H9 (cell line): Measurements from ENCODE around the gene NRDE2. TPM values are rescaled to one million over a fixed set of nuclear protein-coding genes. Genes with fewer than 3 reads are reported as not detected.

Source experiments
- DNase-seq: peaks from one replicate; pipeline ENCODE4 v3.0.0-alpha.2; 2017
- H2AFZ ChIP-seq: one replicate; pipeline ENCODE4 v1.6.1; 2013; ENCODE audit warnings: mild to moderate bottlenecking, low read length, control low read depth, moderate library complexity
- H2AK5ac ChIP-seq: 2 replicates; pipeline ENCODE4 v1.6.1; 2013; ENCODE audit warnings: low read length, control low read depth, mixed read lengths; ENCODE audit not compliant: insufficient read length
- H2BK120ac ChIP-seq: one replicate; pipeline ENCODE4 v1.6.1; 2013; ENCODE audit warnings: low read depth, mild to moderate bottlenecking, low read length, control low read depth, inconsistent platforms; ENCODE audit not compliant: poor library complexity, severe bottlenecking
- H2BK12ac ChIP-seq: 2 replicates; pipeline ENCODE4 v1.6.1; 2013; ENCODE audit warnings: low read length, control low read depth, mixed read lengths, low read depth; ENCODE audit not compliant: insufficient read length
- H2BK15ac ChIP-seq: 2 replicates; pipeline ENCODE4 v1.6.1; 2013; ENCODE audit warnings: low read depth, low read length, control low read depth
- H2BK20ac ChIP-seq: one replicate; pipeline ENCODE4 v1.6.1; 2013; ENCODE audit warnings: low read depth, mild to moderate bottlenecking, low read length, control low read depth, inconsistent platforms; ENCODE audit not compliant: poor library complexity, severe bottlenecking
- H2BK5ac ChIP-seq: 2 replicates; pipeline ENCODE4 v1.6.1; 2013; ENCODE audit warnings: low read length, control low read depth, mixed read lengths; ENCODE audit not compliant: insufficient read length
- H3K14ac ChIP-seq: 2 replicates; pipeline ENCODE4 v1.6.1; 2013; ENCODE audit warnings: low read length, control low read depth; ENCODE audit not compliant: insufficient read depth
- H3K18ac ChIP-seq: 2 replicates; pipeline ENCODE4 v1.6.1; 2013; ENCODE audit warnings: low read depth, mild to moderate bottlenecking, mixed read lengths, low read length, control low read depth; ENCODE audit not compliant: insufficient read length
- H3K23ac ChIP-seq: 2 replicates; pipeline ENCODE4 v1.6.1; 2013; ENCODE audit warnings: low read length, control low read depth, mixed read lengths, low read depth; ENCODE audit not compliant: insufficient read length
- H3K23me2 ChIP-seq: 2 replicates; pipeline ENCODE4 v1.6.1; 2013; ENCODE audit warnings: low read depth, mild to moderate bottlenecking, mixed read lengths, low read length, control low read depth; ENCODE audit not compliant: insufficient read length, poor library complexity, severe bottlenecking
- H3K27ac ChIP-seq: 2 replicates; pipeline ENCODE4 v1.5.1; 2013; ENCODE audit warnings: low read length, control low read depth, mixed read lengths, low read depth; ENCODE audit not compliant: insufficient read length
- H3K27me3 ChIP-seq: 2 replicates; pipeline ENCODE4 v1.6.1; 2013; ENCODE audit warnings: low read length, control low read depth, inconsistent platforms; ENCODE audit not compliant: insufficient read depth
- H3K4ac ChIP-seq: 2 replicates; pipeline ENCODE4 v1.6.1; 2013; ENCODE audit warnings: low read depth, mild to moderate bottlenecking, control low read depth, inconsistent platforms, low read length, moderate library complexity
- H3K4me1 ChIP-seq: 2 replicates; pipeline ENCODE4 v1.6.1; 2013; ENCODE audit warnings: low read length, control low read depth, inconsistent platforms; ENCODE audit not compliant: insufficient read depth
- H3K4me2 ChIP-seq: 2 replicates; pipeline ENCODE4 v1.6.1; 2013; ENCODE audit warnings: low read length, control low read depth, mixed read lengths; ENCODE audit not compliant: insufficient read length, insufficient read depth
- H3K56ac ChIP-seq: 2 replicates; pipeline ENCODE4 v1.6.1; 2013; ENCODE audit warnings: low read depth, mild to moderate bottlenecking, mixed read lengths, low read length, control low read depth; ENCODE audit not compliant: insufficient read length
- H3K79me1 ChIP-seq: 2 replicates; pipeline ENCODE4 v1.6.1; 2013; ENCODE audit warnings: low read depth, mild to moderate bottlenecking, moderate library complexity, low read length, control low read depth, inconsistent platforms; ENCODE audit not compliant: insufficient read depth, poor library complexity, severe bottlenecking
- H3K79me2 ChIP-seq: 2 replicates; pipeline ENCODE4 v1.6.1; 2013; ENCODE audit warnings: low read length, control low read depth, inconsistent platforms; ENCODE audit not compliant: insufficient read depth
- H3K9ac ChIP-seq: 2 replicates; pipeline ENCODE4 v1.6.1; 2013; ENCODE audit warnings: low read length, control low read depth, mixed read lengths; ENCODE audit not compliant: insufficient read length; ENCODE audit errors: extremely low read depth
- H3K9me3 ChIP-seq: one replicate; pipeline ENCODE4 v1.6.1; 2013; ENCODE audit warnings: low read depth, low read length, inconsistent platforms; ENCODE audit not compliant: control insufficient read depth
- H3T11ph ChIP-seq: one replicate; pipeline ENCODE4 v1.6.1; 2013; ENCODE audit warnings: mild to moderate bottlenecking, low read length, control low read depth, inconsistent platforms
- H4K20me1 ChIP-seq: one replicate; pipeline ENCODE4 v1.6.1; 2013; ENCODE audit not compliant: control insufficient read depth, insufficient read length, insufficient read depth
- H4K5ac ChIP-seq: 2 replicates; pipeline ENCODE4 v1.6.1; 2013; ENCODE audit warnings: low read depth, mild to moderate bottlenecking, mixed read lengths, low read length, control low read depth; ENCODE audit not compliant: insufficient read length
- H4K8ac ChIP-seq: replicated peaks from 2 replicates; pipeline ENCODE4 v1.6.1; 2013; ENCODE audit warnings: low read length, control low read depth, mixed read lengths, low read depth; ENCODE audit not compliant: insufficient read length
- H4K91ac ChIP-seq: 2 replicates; pipeline ENCODE4 v1.6.1; 2013; ENCODE audit warnings: low read depth, mild to moderate bottlenecking, moderate library complexity, mixed read lengths, low read length, control low read depth; ENCODE audit not compliant: insufficient read length
- H3K27ac Mint-ChIP-seq, 3 experiments: 2 replicates in 2 of 3; 3 replicates in 1 of 3; pipeline ENCODE4 v1.8.0; 2020 to 2021; ENCODE audit warnings: mixed read lengths in 3 of 3, mild to moderate bottlenecking in 1 of 3, moderate library complexity in 1 of 3
- H3K27me3 Mint-ChIP-seq: 2 replicates; pipeline ENCODE4 v1.8.0; 2021; ENCODE audit warnings: low read depth, mild to moderate bottlenecking, moderate library complexity, mixed read lengths
- H3K36me3 Mint-ChIP-seq, 3 experiments: 2 replicates in 2 of 3; 3 replicates in 1 of 3; pipeline ENCODE4 v1.8.0; 2020 to 2021; ENCODE audit warnings: low read depth in 3 of 3, mixed read lengths in 3 of 3; ENCODE audit not compliant: insufficient read depth in 1 of 3
- H3K4me1 Mint-ChIP-seq, 2 experiments: 2 replicates each; pipeline ENCODE4 v1.8.0; 2020; ENCODE audit warnings: mixed read lengths in 2 of 2
- H3K4me3 Mint-ChIP-seq, 2 experiments: 2 replicates in 1 of 2; 3 replicates in 1 of 2; pipeline ENCODE4 v1.8.0; 2020 to 2021; ENCODE audit warnings: mild to moderate bottlenecking in 2 of 2, mixed read lengths in 2 of 2, moderate library complexity in 1 of 2
- H3K9me3 Mint-ChIP-seq, 2 experiments: 2 replicates in 1 of 2; 3 replicates in 1 of 2; pipeline ENCODE4 v1.8.0; 2020; ENCODE audit warnings: mild to moderate bottlenecking in 2 of 2, mixed read lengths in 2 of 2, moderate library complexity in 1 of 2
- CTCF ChIP-seq: fragments of 200-600 bp; sonication (generic); conservative IDR thresholded peaks from 3 replicates; pipeline ENCODE4 v1.8.0; 2021; ENCODE audit warnings: antibody characterized with exemption, mild to moderate bottlenecking
- WGBS: extraction: QIAGEN DNeasy Blood & Tissue Kit; methylation state at CpG from one replicate; pipeline ENCODE4 v1.1.7; 2013; ENCODE audit warnings: missing lambda C conversion rate, low lambda C conversion rate, mixed read lengths; ENCODE audit not compliant: insufficient read length; ENCODE audit errors: extremely low coverage; 5-methylcytosine and 5-hydroxymethylcytosine counted together
- total RNA-seq: library from RNA; stranded (reverse); gene quantifications from 2 replicates; pipeline ENCODE4 v1.2.1, GENCODE V29; 2021

NRDE2 gene
- total RNA-seq, 1 experiment from 2014 or later = 21.2 TPM

- no peak overlapping the region for H2BK120ac ChIP-seq
- H3K79me2 ChIP-seq = no peaks in the 10 kb centered on the region
- no peak overlapping the region for H2AK5ac ChIP-seq
- no peak overlapping the region for H3K27ac ChIP-seq
- no peak overlapping the region for H3T11ph ChIP-seq
- H3K23ac ChIP-seq = no peak overlapping the region
- no peaks in the 10 kb centered on the region for H3K4me1 ChIP-seq
- H2BK12ac ChIP-seq = no peak overlapping the region
- Mint-ChIP-seq H3K27me3 (no peaks in the 10 kb centered on the region), H3K4me3 (no peak overlapping the region), H3K27ac (peak overlapping the region in 2 of 3 experiments; percentile 49 to 85; a peak in 2 of 7 replicates), H3K4me1 (no peaks in the 10 kb centered on the region), H3K9me3 (no peaks in the 10 kb centered on the region), H3K36me3 (peaks cover 3 to 64% (median 42%) of the 10 kb centered on the region in 3 experiments; a peak in 6 of 7 replicates)
- H4K91ac ChIP-seq = no peak overlapping the region
- no peak for DNase-seq
- no peaks in the 10 kb centered on the region for H3K23me2 ChIP-seq
- H4K20me1 ChIP-seq = no peaks in the 10 kb centered on the region
- no peak overlapping the region for H2BK20ac ChIP-seq
- no CpG with 5 or more reads among the region's 9 CpGs for WGBS
- H2BK5ac ChIP-seq = no peak overlapping the region
- H3K4me2 ChIP-seq = no peak overlapping the region
- H4K5ac ChIP-seq = no peak overlapping the region
- H3K9ac ChIP-seq = no peak overlapping the region
- no peak overlapping the region for H3K4ac ChIP-seq
- no peaks in the 10 kb centered on the region for H3K9me3 ChIP-seq
- no peak overlapping the region for H2BK15ac ChIP-seq
- H3K18ac ChIP-seq = no peak overlapping the region
- H3K27me3 ChIP-seq = no peaks in the 10 kb centered on the region
- H3K14ac ChIP-seq = no peak overlapping the region
- no peak overlapping the region for H2AFZ ChIP-seq
- H3K79me1 ChIP-seq = no peaks in the 10 kb centered on the region
- no peak overlapping the region for H4K8ac ChIP-seq
- TF ChIP-seq CTCF = no peak
- no peak overlapping the region for H3K56ac ChIP-seq
Measured at GRCh38 chr14:90275458-90275814, 56.3 kb downstream of the NRDE2 start.
